Subcutaneous abdominal adipose tissue (tissue), 5 donors: ENCODE results near the gene TOMM20.
"Not testable (repeated sequence)": the region's sequence is repeated elsewhere in the genome, so short reads cannot be mapped to it uniquely, and the experiment has no call there.

ENCODE experiments used
- H3K27ac ChIP-seq: one replicate; pipeline ENCODE4 v1.7.0; 2013; ENCODE audit warnings: low read depth, mild to moderate bottlenecking, inconsistent platforms, low read length, moderate library complexity
- H3K27me3 ChIP-seq, 5 donors: one replicate each; pipeline ENCODE4 v1.7.0; 2013; ENCODE audit warnings: low read length in 5 of 5, inconsistent platforms in 1 of 5; ENCODE audit not compliant: control insufficient read depth in 5 of 5, insufficient read depth in 4 of 5
- H3K36me3 ChIP-seq, 5 donors: one replicate each; pipeline ENCODE4 v1.7.0; 2013; ENCODE audit warnings: low read length in 5 of 5; ENCODE audit not compliant: control insufficient read depth in 5 of 5, insufficient read depth in 5 of 5
- H3K4me1 ChIP-seq, 5 donors: one replicate each; pipeline ENCODE4 v1.7.0; 2013; ENCODE audit warnings: low read length in 5 of 5, mild to moderate bottlenecking in 3 of 5, moderate library complexity in 1 of 5; ENCODE audit not compliant: control insufficient read depth in 5 of 5, insufficient read depth in 5 of 5
- H3K4me3 ChIP-seq, 5 donors: one replicate each; pipeline ENCODE4 v1.7.0; 2013; ENCODE audit warnings: low read length in 5 of 5, low read depth in 1 of 5
- H3K9ac ChIP-seq, 5 donors: one replicate each; pipeline ENCODE4 v1.7.0; 2013; ENCODE audit warnings: low read length in 5 of 5, mild to moderate bottlenecking in 4 of 5, moderate library complexity in 3 of 5
- H3K9me3 ChIP-seq, 5 donors: one replicate each; pipeline ENCODE4 v1.7.0; 2013; ENCODE audit warnings: low read length in 5 of 5; ENCODE audit not compliant: control insufficient read depth in 5 of 5
- donor health status: healthy.
- donor health status: healthy.
- donor health status: healthy.
- donor health status: healthy.
- donor health status: healthy.

TOMM20 gene

GRCh38 chr1:235097501-235097900 lies 31.1 kb downstream of the TOMM20 start:
- not testable (repeated sequence) for H3K4me3 ChIP-seq, H3K36me3 ChIP-seq, H3K9me3 ChIP-seq, H3K27ac ChIP-seq, H3K27me3 ChIP-seq, H3K9ac ChIP-seq
- peaks cover 4 to 26% (median 14%) of the 10 kb centered on the region in 5 donors for H3K4me1 ChIP-seq

- Histone ChIP-seq H3K9ac (no peak overlapping the region), H3K36me3 (no peaks in the 10 kb centered on the region), H3K27me3 (no peaks in the 10 kb centered on the region), H3K27ac (no peak overlapping the region), H3K4me1 (peaks cover 4 to 20% (median 14%) of the 10 kb centered on the region in 5 donors), H3K4me3 (no peak overlapping the region), H3K9me3 (no peaks in the 10 kb centered on the region)
Measured at GRCh38 chr1:235095938-235096562, 32.6 kb downstream of the TOMM20 start.

GRCh38 chr1:235093696-235094592 lies 34.7 kb downstream of the TOMM20 start:
- H3K4me1 ChIP-seq: peaks cover 4 to 17% (median 10%) of the 10 kb centered on the region in 5 donors
- no peak overlapping the region for H3K27ac ChIP-seq
- peak overlapping the region; percentile 2 to 58 (median 37) for H3K4me3 ChIP-seq
- no peaks in the 10 kb centered on the region for H3K9me3 ChIP-seq
- no peaks in the 10 kb centered on the region for H3K27me3 ChIP-seq
- peak overlapping the region in 1 of 5 donors; percentile 51 for H3K9ac ChIP-seq
- no peaks in the 10 kb centered on the region for H3K36me3 ChIP-seq

- peak overlapping the region; percentile 2 to 58 (median 37) for H3K4me3 ChIP-seq
- H3K27me3 ChIP-seq: no peaks in the 10 kb centered on the region
- H3K9me3 ChIP-seq: no peaks in the 10 kb centered on the region
- peaks cover 4 to 17% (median 10%) of the 10 kb centered on the region in 5 donors for H3K4me1 ChIP-seq
- no peak overlapping the region for H3K27ac ChIP-seq
- peak overlapping the region in 1 of 5 donors; percentile 51 for H3K9ac ChIP-seq
- H3K36me3 ChIP-seq: no peaks in the 10 kb centered on the region
Measured at GRCh38 chr1:235093013-235093695, 35.5 kb downstream of the TOMM20 start.

GRCh38 chr1:235092415-235092814 lies 36.2 kb downstream of the TOMM20 start:
- not testable (repeated sequence) for H3K4me3 ChIP-seq, H3K27me3 ChIP-seq, H3K27ac ChIP-seq, H3K9me3 ChIP-seq, H3K36me3 ChIP-seq, H3K9ac ChIP-seq
- peaks cover 4 to 17% (median 10%) of the 10 kb centered on the region in 5 donors for H3K4me1 ChIP-seq

- not testable (repeated sequence) for H3K27ac ChIP-seq
Measured at GRCh38 chr1:235092045-235092406, 36.6 kb downstream of the TOMM20 start.

GRCh38 chr1:235091319-235092044 lies 37.2 kb downstream of the TOMM20 start:
- not testable (repeated sequence) for H3K4me3 ChIP-seq, H3K27me3 ChIP-seq, H3K36me3 ChIP-seq, H3K9me3 ChIP-seq, H3K27ac ChIP-seq, H3K9ac ChIP-seq
- H3K4me1 ChIP-seq: peaks cover 4 to 17% (median 10%) of the 10 kb centered on the region in 5 donors

More at GRCh38 chr1:235092045-235092406, 36.6 kb downstream of the TOMM20 start:
- not testable (repeated sequence) for H3K9ac ChIP-seq, H3K4me3 ChIP-seq, H3K9me3 ChIP-seq, H3K36me3 ChIP-seq, H3K27me3 ChIP-seq
- H3K4me1 ChIP-seq: peaks cover 4 to 17% (median 10%) of the 10 kb centered on the region in 5 donors

DNA sequence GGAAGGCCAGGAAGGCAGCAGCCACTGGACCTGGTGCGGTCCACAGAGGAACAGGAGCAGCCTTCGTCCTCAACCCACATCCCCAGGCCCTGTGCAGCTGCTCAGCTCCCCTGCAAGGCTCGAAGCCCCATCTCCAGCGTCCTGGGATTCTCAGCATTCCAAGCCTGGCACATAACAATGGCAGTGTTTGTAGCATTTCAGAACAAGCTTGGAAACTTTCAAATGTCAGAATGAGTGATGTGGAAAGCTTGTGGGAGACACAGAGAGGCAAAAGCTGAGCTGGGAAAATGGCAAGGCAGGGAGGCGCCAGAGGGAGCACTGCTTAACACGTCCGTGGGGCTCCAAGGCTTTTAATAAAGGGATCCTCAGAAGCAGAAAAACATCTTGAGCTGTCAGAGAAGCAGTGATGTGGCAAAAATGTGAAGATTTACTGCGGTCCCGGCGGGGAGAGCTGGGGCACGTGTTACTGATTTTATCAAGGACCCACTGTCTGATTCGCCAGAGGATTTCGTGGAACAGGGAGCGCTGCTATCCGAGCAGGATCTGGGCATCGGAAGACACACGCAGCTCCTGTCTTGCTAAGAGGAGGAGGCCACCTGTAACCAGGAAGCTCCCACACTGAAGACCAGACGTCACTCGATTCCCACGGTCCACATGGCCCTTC lies 38.1 kb downstream of the TOMM20 start:
- Histone ChIP-seq H3K4me3 (no peak overlapping the region), H3K9ac (no peak overlapping the region), H3K9me3 (no peaks in the 10 kb centered on the region), H3K27me3 (no peaks in the 10 kb centered on the region), H3K4me1 (peaks cover 4 to 17% (median 10%) of the 10 kb centered on the region in 5 donors), H3K27ac (no peak overlapping the region), H3K36me3 (no peaks in the 10 kb centered on the region)

- H3K9ac ChIP-seq: no peak overlapping the region
- H3K27ac ChIP-seq: no peak overlapping the region
- no peaks in the 10 kb centered on the region for H3K36me3 ChIP-seq
- H3K4me1 ChIP-seq: peaks cover 6 to 20% (median 12%) of the 10 kb centered on the region in 5 donors
- H3K9me3 ChIP-seq: no peaks in the 10 kb centered on the region
- no peak overlapping the region for H3K4me3 ChIP-seq
- no peaks in the 10 kb centered on the region for H3K27me3 ChIP-seq
Measured at GRCh38 chr1:235088907-235089306, 39.7 kb downstream of the TOMM20 start.
